ENCODE results near the gene CNDP2.

DNA sequence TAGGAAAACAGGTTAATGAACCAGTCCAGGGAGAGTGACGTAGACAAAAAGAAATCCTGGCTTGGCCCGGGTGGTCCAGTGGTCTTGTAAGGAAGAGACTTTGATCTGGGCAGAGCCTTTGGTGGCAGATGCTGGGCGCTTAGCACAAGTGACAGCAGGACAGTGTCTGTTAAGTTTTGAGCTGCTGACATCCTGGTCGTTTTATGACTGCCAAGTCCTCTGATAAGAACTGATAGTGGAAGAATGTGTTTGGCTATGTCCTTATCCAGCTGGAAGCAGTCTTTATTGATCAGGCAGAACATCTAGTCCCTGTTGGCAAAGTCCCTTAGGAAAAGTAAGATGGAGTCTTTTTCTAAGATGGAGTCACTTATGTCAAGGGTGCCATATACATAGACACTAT is 74.1 kb downstream of the CNDP2 start:
- TF ChIP-seq POLR2A (IDR thresholded peaks at IDR 0.05): no peak
- no peak for TF ChIP-seq POLR2AphosphoS5 (IDR thresholded peaks at IDR 0.05; ENCODE audit: insufficient read depth in 1 of 2, low read depth in 1 of 2)
- no peak for TF ChIP-seq CTCF (IDR thresholded peaks at IDR 0.05)

All from vagina (tissue), 2 donors.